Ovary (tissue), 3 donors: ENCODE measurements around the gene FAM149A.

ENCODE experiments used
- EP300 ChIP-seq: sonication (generic); formaldehyde crosslinking; IDR thresholded peaks from one replicate; pipeline ENCODE4 v1.6.1; 2017; ENCODE audit warnings: antibody characterized with exemption
- POLR2A ChIP-seq: fragments of 450-650 bp; IDR thresholded peaks from one replicate; pipeline ENCODE4 v1.6.1; 2017; ENCODE audit warnings: antibody characterized with exemption, mild to moderate bottlenecking, moderate library complexity
- TF ChIP-seq, protein P1 (sequence below), 3 donors: fragments of 450-650 bp in 2 of 3; fragments of 200-600 bp in 1 of 3; IDR thresholded peaks; one replicate each; pipeline versions ENCODE4 v1.5.1 to v1.8.0; 2016 to 2022; ENCODE audit warnings: antibody characterized with exemption in 3 of 3, mild to moderate bottlenecking in 1 of 3
- donor health status: DM: no; HTN: no; CAD: no.

DNA sequence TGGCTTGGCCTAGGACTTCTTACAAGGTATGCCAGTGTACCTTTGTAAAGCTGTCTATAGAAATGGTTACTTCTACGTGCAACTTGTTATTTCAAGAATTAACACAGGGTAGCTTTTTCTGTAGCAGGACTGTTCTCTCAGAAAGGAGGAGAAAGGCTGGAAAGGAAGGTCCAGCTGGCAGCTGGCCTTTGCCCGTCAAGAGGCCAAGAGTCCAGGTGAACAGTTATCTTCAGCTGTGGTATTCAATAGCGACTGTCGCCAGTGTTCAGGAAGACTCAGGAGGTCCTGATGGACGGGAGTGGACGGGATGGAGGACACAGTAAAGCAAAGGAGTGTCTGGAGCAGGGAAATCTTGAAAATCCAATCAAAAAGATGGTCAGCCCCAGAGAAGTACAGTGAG, 91.6 kb downstream of the FAM149A start:
- TF ChIP-seq, protein P1, sequence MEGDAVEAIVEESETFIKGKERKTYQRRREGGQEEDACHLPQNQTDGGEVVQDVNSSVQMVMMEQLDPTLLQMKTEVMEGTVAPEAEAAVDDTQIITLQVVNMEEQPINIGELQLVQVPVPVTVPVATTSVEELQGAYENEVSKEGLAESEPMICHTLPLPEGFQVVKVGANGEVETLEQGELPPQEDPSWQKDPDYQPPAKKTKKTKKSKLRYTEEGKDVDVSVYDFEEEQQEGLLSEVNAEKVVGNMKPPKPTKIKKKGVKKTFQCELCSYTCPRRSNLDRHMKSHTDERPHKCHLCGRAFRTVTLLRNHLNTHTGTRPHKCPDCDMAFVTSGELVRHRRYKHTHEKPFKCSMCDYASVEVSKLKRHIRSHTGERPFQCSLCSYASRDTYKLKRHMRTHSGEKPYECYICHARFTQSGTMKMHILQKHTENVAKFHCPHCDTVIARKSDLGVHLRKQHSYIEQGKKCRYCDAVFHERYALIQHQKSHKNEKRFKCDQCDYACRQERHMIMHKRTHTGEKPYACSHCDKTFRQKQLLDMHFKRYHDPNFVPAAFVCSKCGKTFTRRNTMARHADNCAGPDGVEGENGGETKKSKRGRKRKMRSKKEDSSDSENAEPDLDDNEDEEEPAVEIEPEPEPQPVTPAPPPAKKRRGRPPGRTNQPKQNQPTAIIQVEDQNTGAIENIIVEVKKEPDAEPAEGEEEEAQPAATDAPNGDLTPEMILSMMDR (IDR thresholded peaks at IDR 0.05) = no peak
- TF ChIP-seq EP300 (no peak), POLR2A (no peak)
